ENCODE data around the gene SGTA. TPM values are rescaled to one million over a fixed set of nuclear protein-coding genes. Genes with fewer than 3 reads are reported as not detected.

Gene SGTA, protein sequence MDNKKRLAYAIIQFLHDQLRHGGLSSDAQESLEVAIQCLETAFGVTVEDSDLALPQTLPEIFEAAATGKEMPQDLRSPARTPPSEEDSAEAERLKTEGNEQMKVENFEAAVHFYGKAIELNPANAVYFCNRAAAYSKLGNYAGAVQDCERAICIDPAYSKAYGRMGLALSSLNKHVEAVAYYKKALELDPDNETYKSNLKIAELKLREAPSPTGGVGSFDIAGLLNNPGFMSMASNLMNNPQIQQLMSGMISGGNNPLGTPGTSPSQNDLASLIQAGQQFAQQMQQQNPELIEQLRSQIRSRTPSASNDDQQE
- 74.1 and 77.5 TPM in 2 replicates for total RNA-seq
- long read RNA-seq, transcript SGTA-201 (12 exons, 2,330 nt) = major isoform, 54 of 69 reads
- long read RNA-seq, partial matches to known transcripts = 5 of 69 reads
- long read RNA-seq, other reads (novel, unspliced or antisense) = 9 of 69 reads

DNA sequence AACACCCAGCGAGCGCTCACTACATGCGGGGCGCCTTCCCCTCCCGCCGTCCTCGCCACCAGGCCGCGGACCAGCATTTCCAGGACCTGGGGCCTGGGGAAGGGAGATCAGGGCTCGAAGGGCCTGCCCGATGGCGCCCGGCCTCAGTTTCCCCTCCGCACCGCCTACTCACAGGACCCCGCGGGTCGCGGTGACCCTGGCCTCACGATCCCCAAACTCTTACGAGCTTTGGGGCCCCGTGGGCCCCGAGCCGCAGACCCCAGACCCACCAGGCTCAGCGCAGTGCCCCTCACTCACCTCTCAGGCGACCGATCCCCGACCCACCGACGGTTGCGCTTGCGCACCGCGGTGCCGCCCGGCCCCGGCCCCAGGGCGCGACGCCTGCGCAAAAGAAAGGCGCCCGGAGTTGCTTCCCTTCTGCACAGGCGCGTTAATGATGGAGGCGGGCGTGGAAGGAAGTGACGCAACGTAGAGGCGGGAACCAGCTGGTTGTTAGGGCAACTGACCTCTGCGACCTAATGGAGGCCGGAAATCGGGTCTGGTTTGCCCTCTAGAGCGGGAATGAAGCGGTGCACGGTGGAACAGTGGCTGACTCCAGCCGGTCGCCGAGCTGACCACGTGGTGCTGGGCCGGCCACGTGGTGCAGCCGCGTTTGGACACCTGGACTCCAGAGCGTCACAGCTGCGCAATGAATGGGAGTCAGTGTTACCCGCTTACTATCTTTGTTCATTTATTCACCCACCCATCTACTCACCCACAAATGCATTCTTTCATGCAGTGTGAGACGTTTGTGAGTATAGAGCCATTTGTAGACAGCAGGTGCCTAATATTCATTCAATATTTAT, at the start of gene SGTA:
TSS of gene SGTA (minus strand) at position 338 of the 845 bp plus-strand sequence. CDS start 14,205 bp downstream, outside the sequence.
- peak within 1 kb of the TSS; percentile 99 for H3K27ac Mint-ChIP-seq
- H3K4me1 Mint-ChIP-seq (ENCODE audit: low read depth) = peaks cover 26% of the 10 kb centered on the region
- TF ChIP-seq, protein P1, sequence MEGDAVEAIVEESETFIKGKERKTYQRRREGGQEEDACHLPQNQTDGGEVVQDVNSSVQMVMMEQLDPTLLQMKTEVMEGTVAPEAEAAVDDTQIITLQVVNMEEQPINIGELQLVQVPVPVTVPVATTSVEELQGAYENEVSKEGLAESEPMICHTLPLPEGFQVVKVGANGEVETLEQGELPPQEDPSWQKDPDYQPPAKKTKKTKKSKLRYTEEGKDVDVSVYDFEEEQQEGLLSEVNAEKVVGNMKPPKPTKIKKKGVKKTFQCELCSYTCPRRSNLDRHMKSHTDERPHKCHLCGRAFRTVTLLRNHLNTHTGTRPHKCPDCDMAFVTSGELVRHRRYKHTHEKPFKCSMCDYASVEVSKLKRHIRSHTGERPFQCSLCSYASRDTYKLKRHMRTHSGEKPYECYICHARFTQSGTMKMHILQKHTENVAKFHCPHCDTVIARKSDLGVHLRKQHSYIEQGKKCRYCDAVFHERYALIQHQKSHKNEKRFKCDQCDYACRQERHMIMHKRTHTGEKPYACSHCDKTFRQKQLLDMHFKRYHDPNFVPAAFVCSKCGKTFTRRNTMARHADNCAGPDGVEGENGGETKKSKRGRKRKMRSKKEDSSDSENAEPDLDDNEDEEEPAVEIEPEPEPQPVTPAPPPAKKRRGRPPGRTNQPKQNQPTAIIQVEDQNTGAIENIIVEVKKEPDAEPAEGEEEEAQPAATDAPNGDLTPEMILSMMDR (IDR thresholded peaks at IDR 0.05; ENCODE audit: unreplicated experiment) = peak; percentile 48
- no peaks in the 10 kb centered on the region for H3K9me3 Mint-ChIP-seq (ENCODE audit: low read depth)
- no peaks in the 10 kb centered on the region for H3K36me3 Mint-ChIP-seq (ENCODE audit: insufficient read depth)
- peak within 1 kb of the TSS; percentile 93 for H3K4me3 Mint-ChIP-seq (ENCODE audit: low read depth)
- H3K27me3 Mint-ChIP-seq = no peaks in the 10 kb centered on the region
- DNase-seq (ENCODE audit: low spot score, unreplicated experiment) = peak; percentile 96

DNA sequence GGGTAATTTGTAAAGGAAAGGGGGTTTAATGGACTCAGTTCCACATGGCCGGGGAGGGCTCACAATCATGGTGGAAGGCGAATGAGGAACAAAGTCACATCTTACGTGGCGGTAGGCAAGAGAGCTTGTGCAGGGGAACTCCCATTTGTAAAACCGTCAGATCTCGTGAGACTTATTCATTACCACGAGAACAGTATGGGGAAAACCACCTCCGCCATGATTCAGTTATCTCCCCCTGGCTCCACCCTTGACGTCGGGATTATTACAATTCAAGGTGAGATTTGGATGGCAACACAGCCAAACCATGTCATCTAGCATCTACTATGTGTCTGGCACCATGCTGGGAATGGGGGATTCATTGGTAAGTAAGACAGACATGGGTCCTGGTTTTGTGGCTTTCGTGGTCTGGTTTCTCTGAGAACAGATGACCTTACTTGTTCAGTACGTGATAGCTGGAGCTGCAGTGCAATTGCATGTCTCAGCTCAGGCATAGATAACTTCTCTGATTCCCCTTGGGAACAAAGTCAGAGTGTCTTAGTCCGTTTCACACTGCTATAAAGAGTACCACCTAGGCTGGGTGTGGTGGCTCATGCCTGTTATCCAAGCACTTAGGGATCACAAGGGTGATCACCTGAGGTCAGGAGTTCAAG, 44.9 kb upstream of the SGTA start:
- Mint-ChIP-seq H3K4me1 (ENCODE audit: low read depth) (no peaks in the 10 kb centered on the region), H3K4me3 (ENCODE audit: low read depth) (no peak overlapping the region), H3K27me3 (no peaks in the 10 kb centered on the region), H3K9me3 (ENCODE audit: low read depth) (peaks cover 30% of the 10 kb centered on the region), H3K36me3 (ENCODE audit: insufficient read depth) (peaks cover 69% of the 10 kb centered on the region), H3K27ac (no peak overlapping the region)
- TF ChIP-seq, protein P1 (IDR thresholded peaks at IDR 0.05; ENCODE audit: unreplicated experiment) = no peak
- no peak for DNase-seq (ENCODE audit: low spot score, unreplicated experiment)

GRCh38 chr19:2827022-2827421, 43.9 kb upstream of the SGTA start:
- TF ChIP-seq, protein P1 (IDR thresholded peaks at IDR 0.05; ENCODE audit: unreplicated experiment) = no peak
- no peak for DNase-seq (ENCODE audit: low spot score, unreplicated experiment)
- Mint-ChIP-seq H3K9me3 (ENCODE audit: low read depth) (peaks cover 26% of the 10 kb centered on the region), H3K36me3 (ENCODE audit: insufficient read depth) (peaks cover 60% of the 10 kb centered on the region), H3K4me3 (ENCODE audit: low read depth) (no peak overlapping the region), H3K27ac (no peak overlapping the region), H3K4me1 (ENCODE audit: low read depth) (no peaks in the 10 kb centered on the region), H3K27me3 (no peaks in the 10 kb centered on the region)

- H3K4me1 Mint-ChIP-seq (ENCODE audit: low read depth) = peaks cover 3% of the 10 kb centered on the region
- no peak overlapping the region for H3K4me3 Mint-ChIP-seq (ENCODE audit: low read depth)
- H3K27ac Mint-ChIP-seq = no peak overlapping the region
- TF ChIP-seq, protein P1 (IDR thresholded peaks at IDR 0.05; ENCODE audit: unreplicated experiment) = no peak
- H3K9me3 Mint-ChIP-seq (ENCODE audit: low read depth) = peaks cover 14% of the 10 kb centered on the region
- peaks cover 40% of the 10 kb centered on the region for H3K36me3 Mint-ChIP-seq (ENCODE audit: insufficient read depth)
- DNase-seq (ENCODE audit: low spot score, unreplicated experiment) = no peak
- H3K27me3 Mint-ChIP-seq = no peaks in the 10 kb centered on the region
These were observed 41.1 kb upstream of the SGTA start for GRCh38 chr19:2824129-2824528.

GRCh38 chr19:2823646-2824045, 40.6 kb upstream of the SGTA start:
- no peak overlapping the region for H3K4me3 Mint-ChIP-seq (ENCODE audit: low read depth)
- no peak for DNase-seq (ENCODE audit: low spot score, unreplicated experiment)
- H3K27ac Mint-ChIP-seq = no peak overlapping the region
- TF ChIP-seq, protein P1 (IDR thresholded peaks at IDR 0.05; ENCODE audit: unreplicated experiment) = no peak
- H3K36me3 Mint-ChIP-seq (ENCODE audit: insufficient read depth) = peaks cover 35% of the 10 kb centered on the region
- no peaks in the 10 kb centered on the region for H3K27me3 Mint-ChIP-seq
- H3K9me3 Mint-ChIP-seq (ENCODE audit: low read depth) = peaks cover 13% of the 10 kb centered on the region
- peaks cover 3% of the 10 kb centered on the region for H3K4me1 Mint-ChIP-seq (ENCODE audit: low read depth)

Measured in progenitor cell of endocrine pancreas (in vitro differentiated cells).